Measurements from ENCODE around the gene COLEC11. TPM values are rescaled to one million over a fixed set of nuclear protein-coding genes. Genes with fewer than 3 reads are reported as not detected.
A peak's percentile ranks its signal among the peaks of the same experiment; 100 is the strongest.

The COLEC11 gene
- total and polyA plus RNA-seq, 2 donors: 5.2 to 9.2 TPM

- no peaks in the 10 kb centered on the region for H3K4me1 ChIP-seq (ENCODE audit: control insufficient read depth in 2 of 2, insufficient read depth in 2 of 2, low read length in 2 of 2)
- no peak overlapping the region for H3K27ac ChIP-seq (ENCODE audit: low read depth in 1 of 2, low read length in 1 of 2)
- no peaks in the 10 kb centered on the region for H3K27me3 ChIP-seq (ENCODE audit: control insufficient read depth in 2 of 2, insufficient read depth in 1 of 2, low read length in 1 of 2)
- WGBS: 94% methylated on average over 7 of the region's 7 CpGs
- no peak overlapping the region for H3K4me3 ChIP-seq (ENCODE audit: low read length in 2 of 2)
- peaks cover 11 to 24% of the 10 kb centered on the region in 2 donors for H3K36me3 ChIP-seq (ENCODE audit: control insufficient read depth in 2 of 2, insufficient read depth in 2 of 2, low read length in 1 of 2)
- DNase-seq (ENCODE audit: low read depth in 6 of 9, low spot score in 9 of 9): no peak
- no peaks in the 10 kb centered on the region for H3K9me3 ChIP-seq (ENCODE audit: control insufficient read depth in 2 of 2, insufficient read depth in 1 of 2, low read length in 1 of 2)
These were observed 6.8 kb upstream of the COLEC11 start for GRCh38 chr2:3588084-3588483.

DNA sequence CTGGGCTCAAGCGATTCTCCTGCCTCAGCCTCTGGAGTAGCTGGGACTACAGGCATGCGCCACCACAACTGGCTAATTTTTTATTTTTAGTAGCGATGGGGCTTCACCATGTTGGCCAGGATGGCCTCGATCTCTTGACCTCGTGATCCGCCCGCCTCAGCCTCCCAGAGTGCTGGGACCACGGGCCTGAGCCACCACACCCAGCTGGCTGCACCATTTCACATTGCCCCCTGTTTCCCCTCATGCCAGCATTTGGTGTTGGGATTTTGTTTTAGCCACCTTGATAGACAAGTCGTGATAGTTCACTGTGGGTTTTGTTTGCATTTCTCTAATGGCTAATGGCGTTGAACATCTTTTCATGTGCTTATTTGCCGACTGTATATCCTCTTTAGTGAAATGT is 5.8 kb upstream of the COLEC11 start:
- Histone ChIP-seq H3K4me3 (ENCODE audit: low read length in 2 of 2) (no peak overlapping the region), H3K36me3 (ENCODE audit: control insufficient read depth in 2 of 2, insufficient read depth in 2 of 2, low read length in 1 of 2) (peaks cover 11 to 18% of the 10 kb centered on the region in 2 donors), H3K27me3 (ENCODE audit: control insufficient read depth in 2 of 2, insufficient read depth in 1 of 2, low read length in 1 of 2) (no peaks in the 10 kb centered on the region), H3K4me1 (ENCODE audit: control insufficient read depth in 2 of 2, insufficient read depth in 2 of 2, low read length in 2 of 2) (no peaks in the 10 kb centered on the region), H3K9me3 (ENCODE audit: control insufficient read depth in 2 of 2, insufficient read depth in 1 of 2, low read length in 1 of 2) (no peaks in the 10 kb centered on the region), H3K27ac (ENCODE audit: low read depth in 1 of 2, low read length in 1 of 2) (no peak overlapping the region)
- DNase-seq (ENCODE audit: low read depth in 6 of 9, low spot score in 9 of 9): no peak
- WGBS: 98% methylated on average over 11 of the region's 11 CpGs

DNA sequence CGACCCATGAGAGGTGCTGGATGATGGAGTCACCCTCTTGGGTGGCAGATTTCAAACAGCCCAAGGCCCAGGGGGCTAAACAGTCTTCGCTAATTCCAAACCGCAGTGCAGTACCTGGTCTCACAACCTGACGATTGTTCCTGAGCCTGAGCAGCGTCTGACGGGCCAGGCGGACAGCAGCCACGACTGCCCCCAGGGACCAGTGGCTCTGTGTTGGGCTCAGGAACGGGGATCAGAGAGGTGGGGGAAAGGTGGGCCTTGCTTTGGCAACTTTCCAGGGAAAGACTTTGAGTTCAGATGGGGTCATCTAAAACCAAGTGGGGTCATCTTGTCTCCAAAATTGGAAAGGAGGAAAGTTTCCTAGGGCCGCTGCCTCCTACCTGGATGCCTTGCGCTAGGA is 492 bp downstream of the COLEC11 start:
- Histone ChIP-seq H3K36me3 (ENCODE audit: control insufficient read depth in 2 of 2, insufficient read depth in 2 of 2, low read length in 1 of 2) (no peaks in the 10 kb centered on the region), H3K27me3 (ENCODE audit: control insufficient read depth in 2 of 2, insufficient read depth in 1 of 2, low read length in 1 of 2) (peaks cover 0 to 12% of the 10 kb centered on the region in 2 donors), H3K9me3 (ENCODE audit: control insufficient read depth in 2 of 2, insufficient read depth in 1 of 2, low read length in 1 of 2) (no peaks in the 10 kb centered on the region), H3K27ac (ENCODE audit: low read depth in 1 of 2, low read length in 1 of 2) (no peak overlapping the region), H3K4me3 (ENCODE audit: low read length in 2 of 2) (no peak overlapping the region), H3K4me1 (ENCODE audit: control insufficient read depth in 2 of 2, insufficient read depth in 2 of 2, low read length in 2 of 2) (peaks cover 0 to 11% of the 10 kb centered on the region in 2 donors)
- 96% methylated on average over 11 of the region's 11 CpGs for WGBS
- no peak for DNase-seq (ENCODE audit: low read depth in 6 of 9, low spot score in 9 of 9)

GRCh38 chr2:3595985-3596384 is 1.1 kb downstream of the COLEC11 start:
- no peaks in the 10 kb centered on the region for H3K9me3 ChIP-seq (ENCODE audit: control insufficient read depth in 2 of 2, insufficient read depth in 1 of 2, low read length in 1 of 2)
- H3K27me3 ChIP-seq (ENCODE audit: control insufficient read depth in 2 of 2, insufficient read depth in 1 of 2, low read length in 1 of 2): peaks cover 0 to 12% of the 10 kb centered on the region in 2 donors
- H3K27ac ChIP-seq (ENCODE audit: low read depth in 1 of 2, low read length in 1 of 2): no peak overlapping the region
- WGBS: 75% methylated on average over 6 of the region's 6 CpGs
- no peaks in the 10 kb centered on the region for H3K36me3 ChIP-seq (ENCODE audit: control insufficient read depth in 2 of 2, insufficient read depth in 2 of 2, low read length in 1 of 2)
- H3K4me3 ChIP-seq (ENCODE audit: low read length in 2 of 2): no peak overlapping the region
- peaks cover 0 to 11% of the 10 kb centered on the region in 2 donors for H3K4me1 ChIP-seq (ENCODE audit: control insufficient read depth in 2 of 2, insufficient read depth in 2 of 2, low read length in 2 of 2)
- DNase-seq (ENCODE audit: low read depth in 6 of 9, low spot score in 9 of 9): no peak

DNA sequence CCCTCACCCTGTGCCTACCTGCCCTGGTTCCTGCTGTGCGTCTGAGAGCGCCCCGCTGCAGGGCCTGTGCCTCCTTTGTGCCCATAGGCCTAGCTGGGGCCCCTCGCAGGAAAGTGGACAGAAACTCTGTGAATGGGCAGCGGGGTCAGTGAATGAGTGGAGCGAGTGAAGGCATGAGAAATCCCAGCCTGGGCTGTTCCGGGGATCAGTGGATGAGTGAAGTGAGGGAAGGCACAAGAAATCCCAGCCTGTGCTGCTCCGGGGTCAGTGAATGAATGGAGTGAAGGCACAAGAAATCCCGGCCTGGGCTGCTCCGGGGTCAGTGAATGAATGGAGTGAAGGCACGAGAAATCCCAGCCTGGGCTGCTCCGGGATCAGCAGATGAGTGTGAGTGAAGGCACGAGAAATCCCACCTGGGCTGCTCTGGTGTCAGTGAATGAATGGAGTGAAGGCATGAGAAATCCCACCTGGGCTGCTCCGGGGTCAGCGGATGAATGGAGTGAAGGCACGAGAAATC is 2.0 kb downstream of the COLEC11 start:
- Histone ChIP-seq H3K9me3 (ENCODE audit: control insufficient read depth in 2 of 2, insufficient read depth in 1 of 2, low read length in 1 of 2) (no peaks in the 10 kb centered on the region), H3K4me3 (ENCODE audit: low read length in 2 of 2) (no peak overlapping the region), H3K36me3 (ENCODE audit: control insufficient read depth in 2 of 2, insufficient read depth in 2 of 2, low read length in 1 of 2) (no peaks in the 10 kb centered on the region), H3K27ac (ENCODE audit: low read depth in 1 of 2, low read length in 1 of 2) (peak overlapping the region in 1 of 2 donors; percentile 37), H3K4me1 (ENCODE audit: control insufficient read depth in 2 of 2, insufficient read depth in 2 of 2, low read length in 2 of 2) (peaks cover 0 to 11% of the 10 kb centered on the region in 2 donors), H3K27me3 (ENCODE audit: control insufficient read depth in 2 of 2, insufficient read depth in 1 of 2, low read length in 1 of 2) (peaks cover 0 to 12% of the 10 kb centered on the region in 2 donors)
- WGBS: 96% methylated on average over 16 of the region's 16 CpGs
- DNase-seq (ENCODE audit: low read depth in 6 of 9, low spot score in 9 of 9): no peak

DNA sequence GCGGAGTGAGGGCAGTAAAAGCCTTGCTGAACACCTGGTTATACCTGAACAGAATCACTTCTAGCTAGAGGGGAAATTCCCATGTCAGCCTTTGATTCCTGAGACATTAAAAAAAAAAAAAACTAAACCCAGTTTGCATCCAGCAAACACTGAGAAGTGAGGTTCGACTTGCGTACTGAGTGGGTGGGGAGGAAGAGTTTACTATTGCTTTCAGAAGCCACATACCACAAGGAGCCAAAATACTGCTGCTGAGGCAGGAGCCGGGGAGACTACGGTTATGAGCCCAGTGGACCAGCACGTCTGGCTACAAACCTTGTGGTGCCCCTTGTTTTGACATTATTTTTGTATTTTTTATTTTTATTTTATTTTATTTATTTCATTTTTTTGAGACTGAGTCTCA is 2.7 kb downstream of the COLEC11 start:
- Histone ChIP-seq H3K4me1 (ENCODE audit: control insufficient read depth in 2 of 2, insufficient read depth in 2 of 2, low read length in 2 of 2) (peaks cover 0 to 11% of the 10 kb centered on the region in 2 donors), H3K27me3 (ENCODE audit: control insufficient read depth in 2 of 2, insufficient read depth in 1 of 2, low read length in 1 of 2) (peaks cover 0 to 12% of the 10 kb centered on the region in 2 donors), H3K4me3 (ENCODE audit: low read length in 2 of 2) (no peak overlapping the region), H3K36me3 (ENCODE audit: control insufficient read depth in 2 of 2, insufficient read depth in 2 of 2, low read length in 1 of 2) (no peaks in the 10 kb centered on the region), H3K27ac (ENCODE audit: low read depth in 1 of 2, low read length in 1 of 2) (no peak overlapping the region), H3K9me3 (ENCODE audit: control insufficient read depth in 2 of 2, insufficient read depth in 1 of 2, low read length in 1 of 2) (no peaks in the 10 kb centered on the region)
- 78% methylated on average over 6 of the region's 6 CpGs for WGBS
- DNase-seq (ENCODE audit: low read depth in 6 of 9, low spot score in 9 of 9): peak in 1 of 9 donors; percentile 15

- Histone ChIP-seq H3K4me3 (ENCODE audit: low read length in 2 of 2) (no peak overlapping the region), H3K9me3 (ENCODE audit: control insufficient read depth in 2 of 2, insufficient read depth in 1 of 2, low read length in 1 of 2) (no peaks in the 10 kb centered on the region), H3K27ac (ENCODE audit: low read depth in 1 of 2, low read length in 1 of 2) (no peak overlapping the region), H3K36me3 (ENCODE audit: control insufficient read depth in 2 of 2, insufficient read depth in 2 of 2, low read length in 1 of 2) (no peaks in the 10 kb centered on the region), H3K27me3 (ENCODE audit: control insufficient read depth in 2 of 2, insufficient read depth in 1 of 2, low read length in 1 of 2) (peaks cover 0 to 12% of the 10 kb centered on the region in 2 donors), H3K4me1 (ENCODE audit: control insufficient read depth in 2 of 2, insufficient read depth in 2 of 2, low read length in 2 of 2) (peaks cover 0 to 11% of the 10 kb centered on the region in 2 donors)
- DNase-seq (ENCODE audit: low read depth in 6 of 9, low spot score in 9 of 9): no peak
- WGBS: 91% methylated on average over 22 of the region's 22 CpGs
These were observed 3.4 kb downstream of the COLEC11 start for GRCh38 chr2:3598197-3598910.

GRCh38 chr2:3598912-3599854 is 4.3 kb downstream of the COLEC11 start:
- DNase-seq (ENCODE audit: low read depth in 6 of 9, low spot score in 9 of 9): no peak
- Histone ChIP-seq H3K27me3 (ENCODE audit: control insufficient read depth in 2 of 2, insufficient read depth in 1 of 2, low read length in 1 of 2) (peaks cover 0 to 12% of the 10 kb centered on the region in 2 donors), H3K4me3 (ENCODE audit: low read length in 2 of 2) (no peak overlapping the region), H3K4me1 (ENCODE audit: control insufficient read depth in 2 of 2, insufficient read depth in 2 of 2, low read length in 2 of 2) (peaks cover 0 to 11% of the 10 kb centered on the region in 2 donors), H3K36me3 (ENCODE audit: control insufficient read depth in 2 of 2, insufficient read depth in 2 of 2, low read length in 1 of 2) (no peaks in the 10 kb centered on the region), H3K9me3 (ENCODE audit: control insufficient read depth in 2 of 2, insufficient read depth in 1 of 2, low read length in 1 of 2) (no peaks in the 10 kb centered on the region), H3K27ac (ENCODE audit: low read depth in 1 of 2, low read length in 1 of 2) (no peak overlapping the region)
- 89% methylated on average over 22 of the region's 22 CpGs for WGBS

Data from thymus (tissue), 11 donors.